WTC11 (cell line): ENCODE measurements around the gene MEGF11. TPM values are rescaled to one million over a fixed set of nuclear protein-coding genes. Genes with fewer than 3 reads are reported as not detected.
A peak's percentile ranks its signal among the peaks of the same experiment; 100 is the strongest.

Source experiments
- ATAC-seq: fragments of 200-7000 bp; cut with Tn5 transposase; 2 replicates; pipeline ENCODE4 v1.10.0; 2021; ENCODE audit warnings: mild to moderate bottlenecking, moderate library complexity
- CTCF ChIA-PET: fragments of 300-600 bp; sonication (Branson Sonifier 250); formaldehyde crosslinking; loops from one replicate; lab custom pipeline; 2021; ENCODE audit warnings: antibody characterized with exemption; lab: Charles Lee
- POLR2A ChIA-PET: fragments of 350-600 bp; sonication (Branson Sonifier 250); formaldehyde crosslinking; loops from one replicate; lab custom pipeline; 2021; ENCODE audit warnings: antibody characterized with exemption; lab: Charles Lee
- DNase-seq: peaks from one replicate; pipeline ENCODE4 v3.0.0; 2021; ENCODE audit warnings: low spot score
- H3K27ac Mint-ChIP-seq: 2 replicates; pipeline ENCODE4 v1.8.0; 2021; ENCODE audit warnings: mixed read lengths
- H3K27me3 Mint-ChIP-seq: 2 replicates; pipeline ENCODE4 v1.8.0; 2021; ENCODE audit warnings: low read depth, mild to moderate bottlenecking, moderate library complexity, mixed read lengths
- H3K36me3 Mint-ChIP-seq: 2 replicates; pipeline ENCODE4 v1.8.0; 2021; ENCODE audit warnings: mixed read lengths
- H3K4me1 Mint-ChIP-seq: 2 replicates; pipeline ENCODE4 v1.8.0; 2022; ENCODE audit warnings: mixed read lengths
- H3K4me3 Mint-ChIP-seq: 2 replicates; pipeline ENCODE4 v1.8.0; 2021; ENCODE audit warnings: mild to moderate bottlenecking, moderate library complexity, mixed read lengths
- H3K9me3 Mint-ChIP-seq: 2 replicates; pipeline ENCODE4 v1.8.0; 2021; ENCODE audit warnings: mixed read lengths
- ATF1 ChIP-seq: sonication (generic); formaldehyde crosslinking; IDR thresholded peaks from 2 replicates; pipeline ENCODE4 v1.8.1; 2023; ENCODE audit warnings: mild to moderate bottlenecking, moderate library complexity, missing genetic modification reagents
- ELF4 ChIP-seq: sonication (generic); formaldehyde crosslinking; IDR thresholded peaks from 2 replicates; pipeline ENCODE4 v1.8.1; 2022; ENCODE audit warnings: low read depth, mild to moderate bottlenecking, moderate library complexity, missing genetic modification reagents
- FOXP1 ChIP-seq: sonication (generic); formaldehyde crosslinking; IDR thresholded peaks from 2 replicates; pipeline ENCODE4 v1.8.0; 2022; ENCODE audit warnings: missing genetic modification reagents, mild to moderate bottlenecking, moderate library complexity, borderline replicate concordance
- JAZF1 ChIP-seq: fragments of 250-450 bp; sonication (Bioruptor Pico); IDR thresholded peaks from 2 replicates; pipeline ENCODE4 v1.9.0; 2021; ENCODE audit warnings: moderate library complexity, mild to moderate bottlenecking, inconsistent platforms
- KAT7 ChIP-seq: sonication (generic); formaldehyde crosslinking; IDR thresholded peaks from 2 replicates; pipeline ENCODE4 v1.8.1; 2023; ENCODE audit warnings: missing genetic modification reagents, mild to moderate bottlenecking, borderline replicate concordance
- NFYB ChIP-seq: sonication (generic); formaldehyde crosslinking; conservative IDR thresholded peaks from 2 replicates; pipeline ENCODE4 v1.8.0; 2022; ENCODE audit warnings: low read depth, missing genetic modification reagents
- RELA ChIP-seq: sonication (generic); formaldehyde crosslinking; IDR thresholded peaks from 2 replicates; pipeline ENCODE4 v1.8.1; 2022; ENCODE audit warnings: missing genetic modification reagents, mild to moderate bottlenecking, borderline replicate concordance
- ZNF121 ChIP-seq: sonication (generic); formaldehyde crosslinking; IDR thresholded peaks from 2 replicates; pipeline ENCODE4 v1.8.0; 2023; ENCODE audit warnings: missing genetic modification reagents
- ZNF219 ChIP-seq: sonication (generic); formaldehyde crosslinking; IDR thresholded peaks from 2 replicates; pipeline ENCODE4 v1.8.0; 2023; ENCODE audit warnings: missing genetic modification reagents, mild to moderate bottlenecking, borderline replicate concordance
- ZNF263 ChIP-seq: sonication (generic); formaldehyde crosslinking; IDR thresholded peaks from 2 replicates; pipeline ENCODE4 v1.8.1; 2022; ENCODE audit warnings: low read depth, mild to moderate bottlenecking, moderate library complexity, missing genetic modification reagents
- ZNF423 ChIP-seq: fragments of 250-450 bp; sonication (Bioruptor Pico); IDR thresholded peaks from 2 replicates; pipeline ENCODE4 v2.1.2; 2022; ENCODE audit warnings: mild to moderate bottlenecking, moderate library complexity
- total RNA-seq: library from RNA; stranded (reverse); gene quantifications from 3 replicates; pipeline ENCODE4 v1.2.3, GENCODE V29; 2021
- TF ChIP-seq, protein P1 (sequence below): sonication (generic); formaldehyde crosslinking; IDR thresholded peaks from 2 replicates; pipeline ENCODE4 v1.8.1; 2023; ENCODE audit warnings: mild to moderate bottlenecking, missing genetic modification reagents, moderate library complexity
- TF ChIP-seq, protein P2 (sequence below): sonication (generic); formaldehyde crosslinking; IDR thresholded peaks from 2 replicates; pipeline ENCODE4 v1.8.1; 2023; ENCODE audit warnings: mild to moderate bottlenecking, moderate library complexity, missing genetic modification reagents
- TF ChIP-seq, protein P3 (sequence below): sonication (generic); formaldehyde crosslinking; IDR thresholded peaks from 2 replicates; pipeline ENCODE4 v1.8.0; 2023; ENCODE audit warnings: mild to moderate bottlenecking, missing genetic modification reagents
- TF ChIP-seq, protein P4 (sequence below): sonication (generic); formaldehyde crosslinking; IDR thresholded peaks from 2 replicates; pipeline ENCODE4 v1.8.0; 2022; ENCODE audit warnings: missing genetic modification reagents
- TF ChIP-seq, protein P5 (sequence below): fragments of 250-450 bp; sonication (Bioruptor Pico); IDR thresholded peaks from 2 replicates; pipeline ENCODE4 v1.8.0; 2021; ENCODE audit warnings: mild to moderate bottlenecking
- TF ChIP-seq, protein P6 (sequence below): sonication (generic); formaldehyde crosslinking; IDR thresholded peaks from 2 replicates; pipeline ENCODE4 v1.8.1; 2023; ENCODE audit warnings: mild to moderate bottlenecking, missing genetic modification reagents, borderline replicate concordance

Gene MEGF11
- total RNA-seq, 1 experiment from 2014 or later: 3.3 TPM

DNA sequence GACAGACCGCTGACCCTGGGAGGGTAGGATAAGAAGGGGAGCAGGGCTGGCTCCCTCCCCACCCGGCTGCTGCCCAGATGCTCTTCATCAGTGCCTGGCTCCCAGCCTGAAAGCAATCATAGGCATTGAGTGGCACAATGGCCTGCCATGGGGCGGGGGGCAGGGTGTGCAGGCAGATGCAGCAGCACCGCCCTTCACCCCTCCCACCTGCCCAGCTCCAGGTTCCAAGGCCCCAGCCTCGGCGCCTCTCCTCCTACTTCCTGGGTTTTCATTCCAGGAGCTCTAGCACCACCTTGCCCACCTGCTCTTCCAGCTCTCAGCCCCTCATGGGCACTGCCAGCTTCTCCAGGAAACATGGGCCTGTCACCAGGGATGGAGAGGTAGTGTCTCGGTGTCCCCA is 101.7 kb downstream of the MEGF11 start:
- CTCF ChIA-PET: interaction anchor here (0.5 to 2.8 kb wide), 51 partner anchors 9 to 635 kb away, joined by 3 to 21 read pairs (median 3); partner anchors contain the start of gene RAB11A
- peak; percentile 89 for ATAC-seq
- TF ChIP-seq, protein P1, sequence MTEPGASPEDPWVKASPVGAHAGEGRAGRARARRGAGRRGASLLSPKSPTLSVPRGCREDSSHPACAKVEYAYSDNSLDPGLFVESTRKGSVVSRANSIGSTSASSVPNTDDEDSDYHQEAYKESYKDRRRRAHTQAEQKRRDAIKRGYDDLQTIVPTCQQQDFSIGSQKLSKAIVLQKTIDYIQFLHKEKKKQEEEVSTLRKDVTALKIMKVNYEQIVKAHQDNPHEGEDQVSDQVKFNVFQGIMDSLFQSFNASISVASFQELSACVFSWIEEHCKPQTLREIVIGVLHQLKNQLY (CRISPR knock-in tag): no peak
- no peak for TF ChIP-seq ELF4 (CRISPR knock-in tag)
- no peak for TF ChIP-seq ZNF423 (CRISPR knock-in tag)
- no peak for TF ChIP-seq KAT7
- TF ChIP-seq, protein P2, sequence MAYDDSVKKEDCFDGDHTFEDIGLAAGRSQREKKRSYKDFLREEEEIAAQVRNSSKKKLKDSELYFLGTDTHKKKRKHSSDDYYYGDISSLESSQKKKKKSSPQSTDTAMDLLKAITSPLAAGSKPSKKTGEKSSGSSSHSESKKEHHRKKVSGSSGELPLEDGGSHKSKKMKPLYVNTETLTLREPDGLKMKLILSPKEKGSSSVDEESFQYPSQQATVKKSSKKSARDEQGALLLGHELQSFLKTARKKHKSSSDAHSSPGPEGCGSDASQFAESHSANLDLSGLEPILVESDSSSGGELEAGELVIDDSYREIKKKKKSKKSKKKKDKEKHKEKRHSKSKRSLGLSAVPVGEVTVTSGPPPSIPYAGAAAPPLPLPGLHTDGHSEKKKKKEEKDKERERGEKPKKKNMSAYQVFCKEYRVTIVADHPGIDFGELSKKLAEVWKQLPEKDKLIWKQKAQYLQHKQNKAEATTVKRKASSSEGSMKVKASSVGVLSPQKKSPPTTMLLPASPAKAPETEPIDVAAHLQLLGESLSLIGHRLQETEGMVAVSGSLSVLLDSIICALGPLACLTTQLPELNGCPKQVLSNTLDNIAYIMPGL (CRISPR knock-in tag): 0 out of 2 replicates have a peak, but pooled peaks have one; percentile 24
- no peak for TF ChIP-seq RELA
- TF ChIP-seq ATF1 (CRISPR knock-in tag): no peak
- no peak for TF ChIP-seq ZNF263 (CRISPR knock-in tag)
- POLR2A ChIA-PET: interaction anchor here (0.5 kb wide), 1 partner anchor 129 kb away, joined by 4 read pairs; no protein-coding TSS in a partner anchor
- Mint-ChIP-seq H3K4me1 (peaks cover 14% of the 10 kb centered on the region), H3K4me3 (no peak overlapping the region), H3K27ac (no peak overlapping the region), H3K9me3 (no peaks in the 10 kb centered on the region), H3K36me3 (no peaks in the 10 kb centered on the region), H3K27me3 (no peaks in the 10 kb centered on the region)
- peak; percentile 66 for DNase-seq

DNA sequence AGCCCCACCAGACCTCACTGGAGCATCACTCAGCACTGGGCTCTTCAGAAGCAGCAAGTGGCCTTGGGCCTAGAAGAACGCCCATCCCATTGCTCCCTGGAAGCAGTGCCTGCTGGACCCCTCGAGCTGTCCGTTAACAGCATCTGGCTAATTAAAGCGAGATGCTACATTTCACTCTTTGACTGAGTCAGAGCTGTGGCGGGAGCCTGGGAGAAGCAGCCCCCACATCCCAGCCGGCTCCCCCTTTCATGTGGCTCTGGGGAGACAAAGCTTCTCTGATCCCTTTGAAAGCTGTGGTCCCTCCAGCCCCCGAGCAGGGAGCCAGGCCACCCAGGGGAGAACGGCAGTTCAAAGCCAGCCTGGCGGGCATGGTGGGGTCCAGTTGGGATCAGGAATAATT is 103.7 kb downstream of the MEGF11 start:
- ChIA-PET CTCF (interaction anchor here (2.8 kb wide), 1 partner anchor 69 kb away, joined by 15 read pairs; no protein-coding TSS in a partner anchor), POLR2A (no interaction called here)
- ATAC-seq (no peak), DNase-seq (no peak)
- H3K4me3 Mint-ChIP-seq: no peak overlapping the region
- H3K27me3 Mint-ChIP-seq: no peaks in the 10 kb centered on the region; the same call in 1 of the 2 replicates
- H3K9me3 Mint-ChIP-seq: no peaks in the 10 kb centered on the region
- peaks cover 14% of the 10 kb centered on the region for H3K4me1 Mint-ChIP-seq
- H3K27ac Mint-ChIP-seq: no peak overlapping the region
- TF ChIP-seq, protein P3, sequence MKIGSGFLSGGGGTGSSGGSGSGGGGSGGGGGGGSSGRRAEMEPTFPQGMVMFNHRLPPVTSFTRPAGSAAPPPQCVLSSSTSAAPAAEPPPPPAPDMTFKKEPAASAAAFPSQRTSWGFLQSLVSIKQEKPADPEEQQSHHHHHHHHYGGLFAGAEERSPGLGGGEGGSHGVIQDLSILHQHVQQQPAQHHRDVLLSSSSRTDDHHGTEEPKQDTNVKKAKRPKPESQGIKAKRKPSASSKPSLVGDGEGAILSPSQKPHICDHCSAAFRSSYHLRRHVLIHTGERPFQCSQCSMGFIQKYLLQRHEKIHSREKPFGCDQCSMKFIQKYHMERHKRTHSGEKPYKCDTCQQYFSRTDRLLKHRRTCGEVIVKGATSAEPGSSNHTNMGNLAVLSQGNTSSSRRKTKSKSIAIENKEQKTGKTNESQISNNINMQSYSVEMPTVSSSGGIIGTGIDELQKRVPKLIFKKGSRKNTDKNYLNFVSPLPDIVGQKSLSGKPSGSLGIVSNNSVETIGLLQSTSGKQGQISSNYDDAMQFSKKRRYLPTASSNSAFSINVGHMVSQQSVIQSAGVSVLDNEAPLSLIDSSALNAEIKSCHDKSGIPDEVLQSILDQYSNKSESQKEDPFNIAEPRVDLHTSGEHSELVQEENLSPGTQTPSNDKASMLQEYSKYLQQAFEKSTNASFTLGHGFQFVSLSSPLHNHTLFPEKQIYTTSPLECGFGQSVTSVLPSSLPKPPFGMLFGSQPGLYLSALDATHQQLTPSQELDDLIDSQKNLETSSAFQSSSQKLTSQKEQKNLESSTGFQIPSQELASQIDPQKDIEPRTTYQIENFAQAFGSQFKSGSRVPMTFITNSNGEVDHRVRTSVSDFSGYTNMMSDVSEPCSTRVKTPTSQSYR: no peak
- no peak for TF ChIP-seq NFYB
- H3K36me3 Mint-ChIP-seq: no peaks in the 10 kb centered on the region

DNA sequence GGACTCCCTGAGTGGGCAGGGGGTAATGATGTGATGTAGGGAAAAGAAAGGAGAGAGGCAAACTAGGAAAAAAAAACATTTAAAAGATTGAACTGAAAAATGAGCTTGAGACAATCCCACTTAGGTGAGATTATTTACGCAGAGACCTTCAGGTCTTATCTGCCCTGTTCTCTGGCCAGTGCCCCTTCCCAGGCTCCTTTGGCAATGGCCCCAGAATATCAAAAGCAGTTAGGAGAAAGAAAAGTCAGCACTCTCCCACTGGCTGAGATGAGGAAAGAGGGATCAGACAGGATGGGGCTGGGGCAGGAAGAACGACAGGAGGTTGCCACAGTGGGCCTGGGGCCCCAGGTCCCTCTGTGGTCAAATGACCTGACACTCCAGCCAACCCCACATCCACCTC is 105.4 kb downstream of the MEGF11 start:
- ATAC-seq: no peak
- no peak overlapping the region for H3K27ac Mint-ChIP-seq
- TF ChIP-seq, protein P4, sequence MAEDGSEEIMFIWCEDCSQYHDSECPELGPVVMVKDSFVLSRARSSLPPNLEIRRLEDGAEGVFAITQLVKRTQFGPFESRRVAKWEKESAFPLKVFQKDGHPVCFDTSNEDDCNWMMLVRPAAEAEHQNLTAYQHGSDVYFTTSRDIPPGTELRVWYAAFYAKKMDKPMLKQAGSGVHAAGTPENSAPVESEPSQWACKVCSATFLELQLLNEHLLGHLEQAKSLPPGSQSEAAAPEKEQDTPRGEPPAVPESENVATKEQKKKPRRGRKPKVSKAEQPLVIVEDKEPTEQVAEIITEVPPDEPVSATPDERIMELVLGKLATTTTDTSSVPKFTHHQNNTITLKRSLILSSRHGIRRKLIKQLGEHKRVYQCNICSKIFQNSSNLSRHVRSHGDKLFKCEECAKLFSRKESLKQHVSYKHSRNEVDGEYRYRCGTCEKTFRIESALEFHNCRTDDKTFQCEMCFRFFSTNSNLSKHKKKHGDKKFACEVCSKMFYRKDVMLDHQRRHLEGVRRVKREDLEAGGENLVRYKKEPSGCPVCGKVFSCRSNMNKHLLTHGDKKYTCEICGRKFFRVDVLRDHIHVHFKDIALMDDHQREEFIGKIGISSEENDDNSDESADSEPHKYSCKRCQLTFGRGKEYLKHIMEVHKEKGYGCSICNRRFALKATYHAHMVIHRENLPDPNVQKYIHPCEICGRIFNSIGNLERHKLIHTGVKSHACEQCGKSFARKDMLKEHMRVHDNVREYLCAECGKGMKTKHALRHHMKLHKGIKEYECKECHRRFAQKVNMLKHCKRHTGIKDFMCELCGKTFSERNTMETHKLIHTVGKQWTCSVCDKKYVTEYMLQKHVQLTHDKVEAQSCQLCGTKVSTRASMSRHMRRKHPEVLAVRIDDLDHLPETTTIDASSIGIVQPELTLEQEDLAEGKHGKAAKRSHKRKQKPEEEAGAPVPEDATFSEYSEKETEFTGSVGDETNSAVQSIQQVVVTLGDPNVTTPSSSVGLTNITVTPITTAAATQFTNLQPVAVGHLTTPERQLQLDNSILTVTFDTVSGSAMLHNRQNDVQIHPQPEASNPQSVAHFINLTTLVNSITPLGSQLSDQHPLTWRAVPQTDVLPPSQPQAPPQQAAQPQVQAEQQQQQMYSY: no peak
- TF ChIP-seq, protein P5, sequence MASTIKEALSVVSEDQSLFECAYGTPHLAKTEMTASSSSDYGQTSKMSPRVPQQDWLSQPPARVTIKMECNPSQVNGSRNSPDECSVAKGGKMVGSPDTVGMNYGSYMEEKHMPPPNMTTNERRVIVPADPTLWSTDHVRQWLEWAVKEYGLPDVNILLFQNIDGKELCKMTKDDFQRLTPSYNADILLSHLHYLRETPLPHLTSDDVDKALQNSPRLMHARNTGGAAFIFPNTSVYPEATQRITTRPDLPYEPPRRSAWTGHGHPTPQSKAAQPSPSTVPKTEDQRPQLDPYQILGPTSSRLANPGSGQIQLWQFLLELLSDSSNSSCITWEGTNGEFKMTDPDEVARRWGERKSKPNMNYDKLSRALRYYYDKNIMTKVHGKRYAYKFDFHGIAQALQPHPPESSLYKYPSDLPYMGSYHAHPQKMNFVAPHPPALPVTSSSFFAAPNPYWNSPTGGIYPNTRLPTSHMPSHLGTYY (CRISPR knock-in tag): no peak
- no peak for TF ChIP-seq FOXP1 (CRISPR knock-in tag)
- TF ChIP-seq, protein P6, sequence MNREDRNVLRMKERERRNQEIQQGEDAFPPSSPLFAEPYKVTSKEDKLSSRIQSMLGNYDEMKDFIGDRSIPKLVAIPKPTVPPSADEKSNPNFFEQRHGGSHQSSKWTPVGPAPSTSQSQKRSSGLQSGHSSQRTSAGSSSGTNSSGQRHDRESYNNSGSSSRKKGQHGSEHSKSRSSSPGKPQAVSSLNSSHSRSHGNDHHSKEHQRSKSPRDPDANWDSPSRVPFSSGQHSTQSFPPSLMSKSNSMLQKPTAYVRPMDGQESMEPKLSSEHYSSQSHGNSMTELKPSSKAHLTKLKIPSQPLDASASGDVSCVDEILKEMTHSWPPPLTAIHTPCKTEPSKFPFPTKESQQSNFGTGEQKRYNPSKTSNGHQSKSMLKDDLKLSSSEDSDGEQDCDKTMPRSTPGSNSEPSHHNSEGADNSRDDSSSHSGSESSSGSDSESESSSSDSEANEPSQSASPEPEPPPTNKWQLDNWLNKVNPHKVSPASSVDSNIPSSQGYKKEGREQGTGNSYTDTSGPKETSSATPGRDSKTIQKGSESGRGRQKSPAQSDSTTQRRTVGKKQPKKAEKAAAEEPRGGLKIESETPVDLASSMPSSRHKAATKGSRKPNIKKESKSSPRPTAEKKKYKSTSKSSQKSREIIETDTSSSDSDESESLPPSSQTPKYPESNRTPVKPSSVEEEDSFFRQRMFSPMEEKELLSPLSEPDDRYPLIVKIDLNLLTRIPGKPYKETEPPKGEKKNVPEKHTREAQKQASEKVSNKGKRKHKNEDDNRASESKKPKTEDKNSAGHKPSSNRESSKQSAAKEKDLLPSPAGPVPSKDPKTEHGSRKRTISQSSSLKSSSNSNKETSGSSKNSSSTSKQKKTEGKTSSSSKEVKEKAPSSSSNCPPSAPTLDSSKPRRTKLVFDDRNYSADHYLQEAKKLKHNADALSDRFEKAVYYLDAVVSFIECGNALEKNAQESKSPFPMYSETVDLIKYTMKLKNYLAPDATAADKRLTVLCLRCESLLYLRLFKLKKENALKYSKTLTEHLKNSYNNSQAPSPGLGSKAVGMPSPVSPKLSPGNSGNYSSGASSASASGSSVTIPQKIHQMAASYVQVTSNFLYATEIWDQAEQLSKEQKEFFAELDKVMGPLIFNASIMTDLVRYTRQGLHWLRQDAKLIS: no peak
- no peak for TF ChIP-seq JAZF1 (CRISPR knock-in tag)
- TF ChIP-seq ZNF121 (CRISPR knock-in tag): no peak
- no peak for TF ChIP-seq ZNF219 (CRISPR knock-in tag)

More for the DNA sequence above, 105.4 kb downstream of the MEGF11 start:
- H3K27me3 Mint-ChIP-seq: no peaks in the 10 kb centered on the region; the same call in 1 of the 2 replicates
- CTCF ChIA-PET: no interaction called here
- H3K9me3 Mint-ChIP-seq: no peaks in the 10 kb centered on the region
- POLR2A ChIA-PET: no interaction called here
- no peaks in the 10 kb centered on the region for H3K36me3 Mint-ChIP-seq
- H3K4me1 Mint-ChIP-seq: peaks cover 22% of the 10 kb centered on the region
- H3K4me3 Mint-ChIP-seq: no peak overlapping the region
- DNase-seq: no peak
